ENCODE data around the gene PIMREG.

Gene PIMREG

DNA sequence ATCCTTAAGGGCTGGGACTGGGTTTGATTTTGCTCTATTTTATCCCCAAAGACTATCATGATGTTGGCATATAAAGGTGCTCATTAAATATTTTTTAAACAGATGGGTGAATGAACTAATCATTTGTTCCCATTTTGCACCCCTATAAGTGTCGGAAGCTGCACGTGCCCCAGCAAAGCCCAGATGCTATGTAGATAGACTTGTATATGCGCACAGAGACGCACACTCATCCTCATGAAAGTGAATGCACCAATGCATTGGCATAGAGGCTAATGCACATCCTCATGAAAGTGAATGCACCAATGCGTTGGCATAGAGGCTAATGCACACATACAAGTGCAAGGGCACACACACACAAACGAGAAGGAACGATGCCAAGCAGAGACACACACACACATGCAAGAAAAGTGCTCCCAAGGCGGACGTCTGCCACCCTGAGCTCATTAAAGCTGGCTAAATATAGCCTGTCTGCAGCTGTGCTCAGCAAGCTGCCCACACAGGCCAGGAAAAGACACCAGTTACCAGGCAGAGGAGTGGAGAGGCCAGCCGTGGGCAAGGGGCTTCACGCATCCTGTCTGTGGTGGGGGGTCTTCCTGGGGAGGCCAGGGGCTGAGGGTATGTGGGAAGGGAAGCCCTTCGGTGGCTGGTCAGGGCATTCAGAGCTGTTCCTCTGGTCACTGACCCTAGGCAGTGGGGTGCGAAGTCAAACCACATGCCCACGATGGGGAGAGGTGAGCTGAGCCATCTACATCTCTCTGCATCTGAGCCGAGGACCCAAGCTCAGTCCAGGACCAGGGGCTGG lies 52.6 kb downstream of the PIMREG start:
- in situ Hi-C loops (cut with MboI; ENCODE audit: low sequenced_read_pairs, unreplicated experiment) = no loop called here
- TF ChIP-seq, protein P1, sequence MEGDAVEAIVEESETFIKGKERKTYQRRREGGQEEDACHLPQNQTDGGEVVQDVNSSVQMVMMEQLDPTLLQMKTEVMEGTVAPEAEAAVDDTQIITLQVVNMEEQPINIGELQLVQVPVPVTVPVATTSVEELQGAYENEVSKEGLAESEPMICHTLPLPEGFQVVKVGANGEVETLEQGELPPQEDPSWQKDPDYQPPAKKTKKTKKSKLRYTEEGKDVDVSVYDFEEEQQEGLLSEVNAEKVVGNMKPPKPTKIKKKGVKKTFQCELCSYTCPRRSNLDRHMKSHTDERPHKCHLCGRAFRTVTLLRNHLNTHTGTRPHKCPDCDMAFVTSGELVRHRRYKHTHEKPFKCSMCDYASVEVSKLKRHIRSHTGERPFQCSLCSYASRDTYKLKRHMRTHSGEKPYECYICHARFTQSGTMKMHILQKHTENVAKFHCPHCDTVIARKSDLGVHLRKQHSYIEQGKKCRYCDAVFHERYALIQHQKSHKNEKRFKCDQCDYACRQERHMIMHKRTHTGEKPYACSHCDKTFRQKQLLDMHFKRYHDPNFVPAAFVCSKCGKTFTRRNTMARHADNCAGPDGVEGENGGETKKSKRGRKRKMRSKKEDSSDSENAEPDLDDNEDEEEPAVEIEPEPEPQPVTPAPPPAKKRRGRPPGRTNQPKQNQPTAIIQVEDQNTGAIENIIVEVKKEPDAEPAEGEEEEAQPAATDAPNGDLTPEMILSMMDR (IDR thresholded peaks at IDR 0.05; ENCODE audit: borderline replicate concordance, control extremely low read depth, extremely low read depth, insufficient read depth, missing control alignments) = no peak
- no peak for DNase-seq (ENCODE audit: low spot score)

DNA sequence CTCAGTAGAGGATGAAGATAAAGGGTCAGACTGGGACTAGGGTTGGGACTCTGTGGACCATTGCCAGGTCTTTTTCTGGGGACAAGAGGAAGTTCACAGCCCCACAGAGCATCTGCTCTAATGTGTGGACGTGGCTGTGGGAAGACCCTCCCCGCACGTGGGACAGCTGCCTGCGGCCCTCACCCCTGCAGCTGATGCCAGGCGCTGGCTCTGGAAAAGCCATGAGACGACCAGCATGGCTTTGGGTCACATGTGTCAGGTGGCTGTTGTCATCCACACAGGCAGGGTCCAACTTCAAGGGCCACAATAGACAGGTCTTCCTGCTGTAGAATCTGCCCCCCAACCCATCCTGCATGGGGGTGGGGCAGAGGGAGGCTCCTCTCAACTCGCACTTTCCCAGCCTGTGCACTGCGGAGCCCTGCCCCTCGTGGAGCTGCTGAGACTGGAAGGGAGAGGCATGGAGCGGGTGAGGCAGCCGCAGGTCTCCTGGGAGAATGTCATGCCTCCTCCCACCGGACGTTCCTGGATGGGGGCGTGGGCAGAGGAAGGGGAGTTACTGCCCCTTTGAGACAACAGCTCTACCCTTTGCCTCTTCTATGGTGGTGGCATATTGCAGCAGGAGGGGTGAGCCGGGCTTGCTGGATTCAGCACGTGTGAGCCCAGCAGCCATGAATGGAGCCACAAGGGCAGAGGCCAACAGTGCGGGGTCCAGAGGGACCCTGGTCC lies 53.4 kb downstream of the PIMREG start:
- in situ Hi-C loops (cut with MboI; ENCODE audit: low sequenced_read_pairs, unreplicated experiment) = no loop called here
- TF ChIP-seq, protein P1 (IDR thresholded peaks at IDR 0.05; ENCODE audit: borderline replicate concordance, control extremely low read depth, extremely low read depth, insufficient read depth, missing control alignments) = no peak
- no peak for DNase-seq (ENCODE audit: low spot score)

DNA sequence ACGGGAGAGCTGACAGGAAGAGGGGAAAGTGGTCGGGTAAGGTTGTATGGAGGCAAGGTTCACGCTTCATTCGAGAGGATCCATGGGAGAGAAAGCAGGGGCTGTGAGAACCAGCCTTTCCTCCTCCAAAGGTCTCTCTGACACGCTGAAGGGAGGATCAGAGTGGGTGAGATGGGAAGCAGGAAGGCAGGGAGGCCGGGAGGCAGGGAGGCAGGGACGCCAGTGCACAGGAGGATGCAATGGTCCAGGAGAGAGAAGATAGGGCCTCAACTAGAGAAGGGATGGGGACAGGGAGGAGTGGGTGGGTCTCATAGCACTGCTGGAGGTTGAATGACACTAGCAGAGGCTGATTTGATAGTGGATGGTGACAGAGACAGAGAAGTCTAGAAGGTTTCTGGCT lies 54.1 kb downstream of the PIMREG start:
- in situ Hi-C loops (cut with MboI; ENCODE audit: low sequenced_read_pairs, unreplicated experiment) = no loop called here
- TF ChIP-seq, protein P1 (IDR thresholded peaks at IDR 0.05; ENCODE audit: borderline replicate concordance, control extremely low read depth, extremely low read depth, insufficient read depth, missing control alignments) = no peak
- DNase-seq (ENCODE audit: low spot score) = no peak

DNA sequence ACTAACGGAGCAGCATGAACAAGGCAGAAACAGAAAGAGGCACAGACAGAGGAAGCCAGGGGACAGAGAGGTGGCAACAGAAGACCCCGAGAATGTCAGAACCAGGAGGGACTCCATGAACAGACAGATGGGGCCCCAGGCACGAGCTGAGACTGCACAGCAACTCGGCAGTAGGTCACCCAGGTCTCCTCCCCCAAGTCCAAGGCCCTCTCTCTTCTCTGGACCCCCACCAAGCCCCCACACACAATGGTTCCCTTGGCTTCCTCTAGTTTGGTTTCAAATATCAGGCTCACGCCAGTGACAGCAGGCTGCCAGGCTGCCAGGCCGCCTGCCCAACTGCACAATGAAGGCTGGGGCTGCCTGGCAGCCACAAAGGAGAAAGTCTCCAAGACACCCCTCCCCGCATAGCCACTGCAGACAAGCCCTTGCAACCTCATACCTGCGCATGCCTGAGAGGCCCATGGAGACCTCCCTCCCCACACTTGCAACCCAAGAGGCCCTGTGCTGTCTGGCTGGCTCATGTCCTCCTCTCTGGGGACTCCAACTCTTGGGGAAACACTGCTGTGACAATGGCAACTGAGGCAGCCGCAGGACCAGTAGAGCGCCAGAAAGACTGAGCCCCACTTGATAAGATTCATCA lies 54.8 kb downstream of the PIMREG start:
- no peak for DNase-seq (ENCODE audit: low spot score)
- in situ Hi-C loops (cut with MboI; ENCODE audit: low sequenced_read_pairs, unreplicated experiment) = no loop called here
- TF ChIP-seq, protein P1 (IDR thresholded peaks at IDR 0.05; ENCODE audit: borderline replicate concordance, control extremely low read depth, extremely low read depth, insufficient read depth, missing control alignments) = no peak

Data from GM13976 (cell line).